T-helper 17 cell (primary cell): ENCODE measurements around the gene ILDR2. TPM values are rescaled to one million over a fixed set of nuclear protein-coding genes. Genes with fewer than 3 reads are reported as not detected.

Source experiments
- ATAC-seq: fragments of 150-1000 bp; cut with Tn5 transposase; 2 replicates; pipeline ENCODE4 v1.10.0; 2021; ENCODE audit warnings: mild to moderate bottlenecking, moderate library complexity
- DNase-seq, 3 donors: peaks; one replicate each; pipeline versions ENCODE4 v3.0.0 to v3.0.0-alpha.2; 2020 to 2021
- H3K9me3 ChIP-seq: one replicate; pipeline ENCODE4 v1.7.0; 2013; ENCODE audit warnings: low read length, mild to moderate bottlenecking; ENCODE audit not compliant: control insufficient read depth, poor library complexity, severe bottlenecking
- H3K27ac Mint-ChIP-seq: one replicate; pipeline ENCODE4 v1.8.0; 2022; ENCODE audit warnings: mild to moderate bottlenecking, moderate library complexity, mixed read lengths
- H3K27me3 Mint-ChIP-seq: one replicate; pipeline ENCODE4 v1.8.0; 2022; ENCODE audit warnings: mixed read lengths
- H3K36me3 Mint-ChIP-seq: one replicate; pipeline ENCODE4 v1.8.0; 2022; ENCODE audit warnings: low read depth, mixed read lengths
- H3K4me1 Mint-ChIP-seq: one replicate; pipeline ENCODE4 v1.8.0; 2022; ENCODE audit warnings: mild to moderate bottlenecking, mixed read lengths
- H3K4me3 Mint-ChIP-seq: one replicate; pipeline ENCODE4 v1.8.0; 2022; ENCODE audit warnings: mild to moderate bottlenecking, moderate library complexity, mixed read lengths
- total RNA-seq, 4 donors: library from RNA in 2 of 4; stranded (reverse) in 2 of 4; gene quantifications; one replicate each; pipeline ENCODE4 v1.2.3 and lab custom pipeline; 2022 to 2026

ILDR2 gene
- total RNA-seq, 2 donors from 2014 or later = 0.20 to 0.34 TPM

- Mint-ChIP-seq H3K4me3 (no peak overlapping the region), H3K27ac (no peak overlapping the region), H3K36me3 (peaks cover 6% of the 10 kb centered on the region)
These were observed 42.2 kb downstream of the ILDR2 start for GRCh38 chr1:166933140-166933539.

GRCh38 chr1:166929911-166930310, 45.4 kb downstream of the ILDR2 start:
- no peaks in the 10 kb centered on the region for H3K9me3 ChIP-seq
- H3K27ac Mint-ChIP-seq = no peak overlapping the region
- H3K36me3 Mint-ChIP-seq = peaks cover 6% of the 10 kb centered on the region
- ATAC-seq (no peak), DNase-seq (no peak)
- no peak overlapping the region for H3K4me3 Mint-ChIP-seq
- H3K27me3 Mint-ChIP-seq = peaks cover 51% of the 10 kb centered on the region
- peaks cover 2% of the 10 kb centered on the region for H3K4me1 Mint-ChIP-seq

More at GRCh38 chr1:166933140-166933539, 42.2 kb downstream of the ILDR2 start:
- H3K9me3 ChIP-seq = no peaks in the 10 kb centered on the region
- ATAC-seq = no peak
- Mint-ChIP-seq H3K27me3 (peaks cover 51% of the 10 kb centered on the region), H3K4me1 (peaks cover 2% of the 10 kb centered on the region)
- DNase-seq = no peak

GRCh38 chr1:166927701-166928100, 47.6 kb downstream of the ILDR2 start:
- Mint-ChIP-seq H3K4me1 (peaks cover 2% of the 10 kb centered on the region), H3K27me3 (peaks cover 44% of the 10 kb centered on the region), H3K36me3 (peaks cover 3% of the 10 kb centered on the region), H3K27ac (no peak overlapping the region), H3K4me3 (no peak overlapping the region)
- DNase-seq (no peak), ATAC-seq (no peak)
- no peaks in the 10 kb centered on the region for H3K9me3 ChIP-seq

GRCh38 chr1:166925810-166926478, 49.4 kb downstream of the ILDR2 start:
- no peak for DNase-seq
- H3K4me1 Mint-ChIP-seq = no peaks in the 10 kb centered on the region
- peaks cover 3% of the 10 kb centered on the region for H3K36me3 Mint-ChIP-seq
- peaks cover 52% of the 10 kb centered on the region for H3K27me3 Mint-ChIP-seq
- H3K27ac Mint-ChIP-seq = no peak overlapping the region
- ATAC-seq = no peak
- no peak overlapping the region for H3K4me3 Mint-ChIP-seq
- H3K9me3 ChIP-seq = no peaks in the 10 kb centered on the region

- Mint-ChIP-seq H3K36me3 (peaks cover 3% of the 10 kb centered on the region), H3K4me3 (no peak overlapping the region), H3K27ac (no peak overlapping the region), H3K27me3 (peaks cover 59% of the 10 kb centered on the region), H3K4me1 (no peaks in the 10 kb centered on the region)
- no peak for DNase-seq
- ATAC-seq = no peak
- H3K9me3 ChIP-seq = no peaks in the 10 kb centered on the region
These were observed 50.4 kb downstream of the ILDR2 start for GRCh38 chr1:166924823-166925541.

- no peak for DNase-seq
- H3K36me3 Mint-ChIP-seq = peaks cover 3% of the 10 kb centered on the region
- H3K9me3 ChIP-seq = no peaks in the 10 kb centered on the region
- H3K4me3 Mint-ChIP-seq = peak overlapping the region; percentile 58
- no peaks in the 10 kb centered on the region for H3K4me1 Mint-ChIP-seq
- peaks cover 68% of the 10 kb centered on the region for H3K27me3 Mint-ChIP-seq
- no peak for ATAC-seq
- H3K27ac Mint-ChIP-seq = no peak overlapping the region
These were observed 54.5 kb downstream of the ILDR2 start for GRCh38 chr1:166920561-166921475.

- H3K4me3 Mint-ChIP-seq = no peak overlapping the region
- H3K9me3 ChIP-seq = no peaks in the 10 kb centered on the region
- no peak for ATAC-seq
- peaks cover 3% of the 10 kb centered on the region for H3K36me3 Mint-ChIP-seq
- no peaks in the 10 kb centered on the region for H3K4me1 Mint-ChIP-seq
- peaks cover 61% of the 10 kb centered on the region for H3K27me3 Mint-ChIP-seq
- H3K27ac Mint-ChIP-seq = no peak overlapping the region
- DNase-seq = no peak
These were observed 56.4 kb downstream of the ILDR2 start for GRCh38 chr1:166918956-166919316.

- ATAC-seq (no peak), DNase-seq (no peak)
- Mint-ChIP-seq H3K4me1 (no peaks in the 10 kb centered on the region), H3K27ac (no peak overlapping the region), H3K4me3 (no peak overlapping the region), H3K36me3 (peaks cover 3% of the 10 kb centered on the region), H3K27me3 (peaks cover 61% of the 10 kb centered on the region)
- no peaks in the 10 kb centered on the region for H3K9me3 ChIP-seq
These were observed 57.0 kb downstream of the ILDR2 start for GRCh38 chr1:166918088-166918955.

GRCh38 chr1:166915941-166916340, 59.4 kb downstream of the ILDR2 start:
- no peak overlapping the region for H3K27ac Mint-ChIP-seq
- H3K4me1 Mint-ChIP-seq = peaks cover 2% of the 10 kb centered on the region
- ATAC-seq = no peak
- no peak for DNase-seq
- H3K36me3 Mint-ChIP-seq = no peaks in the 10 kb centered on the region
- peaks cover 45% of the 10 kb centered on the region for H3K27me3 Mint-ChIP-seq
- no peaks in the 10 kb centered on the region for H3K9me3 ChIP-seq
- H3K4me3 Mint-ChIP-seq = no peak overlapping the region

GRCh38 chr1:166915042-166915441, 60.3 kb downstream of the ILDR2 start:
- Mint-ChIP-seq H3K27ac (no peak overlapping the region), H3K4me3 (no peak overlapping the region), H3K27me3 (peaks cover 39% of the 10 kb centered on the region), H3K4me1 (peaks cover 5% of the 10 kb centered on the region), H3K36me3 (no peaks in the 10 kb centered on the region)
- no peak for DNase-seq
- H3K9me3 ChIP-seq = no peaks in the 10 kb centered on the region
- ATAC-seq = no peak

GRCh38 chr1:166914111-166914510, 61.2 kb downstream of the ILDR2 start:
- H3K27me3 Mint-ChIP-seq = peaks cover 29% of the 10 kb centered on the region
- no peaks in the 10 kb centered on the region for H3K9me3 ChIP-seq
- H3K27ac Mint-ChIP-seq = no peak overlapping the region
- no peak overlapping the region for H3K4me3 Mint-ChIP-seq
- H3K36me3 Mint-ChIP-seq = no peaks in the 10 kb centered on the region
- ATAC-seq (no peak), DNase-seq (no peak)
- H3K4me1 Mint-ChIP-seq = peaks cover 5% of the 10 kb centered on the region

- Mint-ChIP-seq H3K27ac (no peak overlapping the region), H3K4me1 (peaks cover 5% of the 10 kb centered on the region), H3K4me3 (no peak overlapping the region), H3K36me3 (no peaks in the 10 kb centered on the region), H3K27me3 (peaks cover 13% of the 10 kb centered on the region)
- DNase-seq = no peak
- no peaks in the 10 kb centered on the region for H3K9me3 ChIP-seq
- no peak for ATAC-seq
These were observed 63.7 kb downstream of the ILDR2 start for GRCh38 chr1:166911624-166912023.
